NCI-H1417 treated with DMSO at 0.1 percent for 48 hours (cell line): ENCODE results near the gene ANLN.
"Not testable (repeated sequence)": the region's sequence is repeated elsewhere in the genome, so short reads cannot be mapped to it uniquely, and the experiment has no call there.

Experiments
- DNase-seq: peaks from one replicate; lab custom pipeline; 2025; lab: John Stamatoyannopoulos, UW

ANLN gene

GRCh38 chr7:36466001-36466400 is 76.3 kb downstream of the ANLN start:
- not testable (repeated sequence) for DNase-seq

- DNase-seq = no peak
Observed at GRCh38 chr7:36468370-36469101, 78.9 kb downstream of the ANLN start.

- DNase-seq = no peak
Observed at GRCh38 chr7:36469236-36469635, 79.6 kb downstream of the ANLN start.

GRCh38 chr7:36472141-36472729 is 82.6 kb downstream of the ANLN start:
- no peak for DNase-seq

- DNase-seq = no peak
Observed at GRCh38 chr7:36473454-36474282, 84.0 kb downstream of the ANLN start.

- DNase-seq = no peak
Observed at GRCh38 chr7:36474283-36475010, 84.8 kb downstream of the ANLN start.

GRCh38 chr7:36475011-36475342 is 85.3 kb downstream of the ANLN start:
- DNase-seq = no peak

GRCh38 chr7:36475381-36475780 is 85.7 kb downstream of the ANLN start:
- DNase-seq = no peak

- no peak for DNase-seq
Observed at GRCh38 chr7:36478745-36479144, 89.1 kb downstream of the ANLN start.

- DNase-seq = not testable (repeated sequence)
Observed at GRCh38 chr7:36483853-36484252, 94.2 kb downstream of the ANLN start.

- DNase-seq = no peak
Observed at GRCh38 chr7:36484265-36484664, 94.6 kb downstream of the ANLN start.

GRCh38 chr7:36486336-36486735 is 96.7 kb downstream of the ANLN start:
- no peak for DNase-seq

GRCh38 chr7:36487756-36488336 is 98.2 kb downstream of the ANLN start:
- peak; percentile 83 for DNase-seq

- not testable (repeated sequence) for DNase-seq
Observed at GRCh38 chr7:36488672-36489071, 99.0 kb downstream of the ANLN start.

- DNase-seq = no peak
Observed at GRCh38 chr7:36490419-36490830, 100.8 kb downstream of the ANLN start.

- no peak for DNase-seq
Observed at GRCh38 chr7:36491317-36491716, 101.7 kb downstream of the ANLN start.

- DNase-seq = no peak
Observed at GRCh38 chr7:36496576-36496975, 106.9 kb downstream of the ANLN start.

- not testable (repeated sequence) for DNase-seq
Observed at GRCh38 chr7:36497176-36497575, 107.5 kb downstream of the ANLN start.

GRCh38 chr7:36497775-36498174 is 108.1 kb downstream of the ANLN start:
- DNase-seq = no peak
